IMR-90 (cell line): ENCODE data around the gene FOXF1.

Source experiments
- BHLHE40 ChIP-seq: fragments of 150-350 bp; IDR thresholded peaks from 2 replicates; pipeline ENCODE4 v1.6.1; 2016; ENCODE audit warnings: mild to moderate bottlenecking, low read depth, low read length
- CTCF ChIP-seq: conservative IDR thresholded peaks from 2 replicates; pipeline ENCODE4 v1.5.1; 2012; ENCODE audit warnings: mild to moderate bottlenecking, low read depth, low read length, improper control_type of control experiment
- MAFK ChIP-seq: IDR thresholded peaks from 2 replicates; pipeline ENCODE4 v1.6.1; 2012; ENCODE audit warnings: low read depth, low read length, improper control_type of control experiment
- MAZ ChIP-seq: IDR thresholded peaks from 2 replicates; pipeline ENCODE4 v1.6.1; 2012; ENCODE audit warnings: low read depth, mild to moderate bottlenecking, low read length, improper control_type of control experiment, moderate library complexity, borderline replicate concordance
- MXI1 ChIP-seq: IDR thresholded peaks from 2 replicates; pipeline ENCODE4 v1.6.1; 2012; ENCODE audit warnings: low read depth, mild to moderate bottlenecking, low read length, moderate library complexity, borderline replicate concordance
- NFE2L2 ChIP-seq: fragments of 150-350 bp; IDR thresholded peaks from 2 replicates; pipeline ENCODE4 v1.6.1; 2016; ENCODE audit warnings: low read depth, mild to moderate bottlenecking, low read length
- POLR2A ChIP-seq: IDR thresholded peaks from 2 replicates; pipeline ENCODE4 v1.6.1; 2012; ENCODE audit warnings: mild to moderate bottlenecking, low read depth, low read length
- RAD21 ChIP-seq: IDR thresholded peaks from 2 replicates; pipeline ENCODE4 v1.6.1; 2012; ENCODE audit warnings: low read length, improper control_type of control experiment
- RCOR1 ChIP-seq: IDR thresholded peaks from 2 replicates; pipeline ENCODE4 v1.6.1; 2012; ENCODE audit warnings: mild to moderate bottlenecking, low read length, improper control_type of control experiment; ENCODE audit not compliant: insufficient replicate concordance
- RFX5 ChIP-seq: IDR thresholded peaks from 2 replicates; pipeline ENCODE4 v1.8.0; 2012; ENCODE audit warnings: low read depth, mild to moderate bottlenecking, low read length, moderate library complexity
- TF ChIP-seq, protein P1 (sequence below): fragments of 150-350 bp; IDR thresholded peaks from 2 replicates; pipeline ENCODE4 v1.6.1; 2017; ENCODE audit warnings: mild to moderate bottlenecking, antibody characterized with exemption, low read length, low read depth

DNA sequence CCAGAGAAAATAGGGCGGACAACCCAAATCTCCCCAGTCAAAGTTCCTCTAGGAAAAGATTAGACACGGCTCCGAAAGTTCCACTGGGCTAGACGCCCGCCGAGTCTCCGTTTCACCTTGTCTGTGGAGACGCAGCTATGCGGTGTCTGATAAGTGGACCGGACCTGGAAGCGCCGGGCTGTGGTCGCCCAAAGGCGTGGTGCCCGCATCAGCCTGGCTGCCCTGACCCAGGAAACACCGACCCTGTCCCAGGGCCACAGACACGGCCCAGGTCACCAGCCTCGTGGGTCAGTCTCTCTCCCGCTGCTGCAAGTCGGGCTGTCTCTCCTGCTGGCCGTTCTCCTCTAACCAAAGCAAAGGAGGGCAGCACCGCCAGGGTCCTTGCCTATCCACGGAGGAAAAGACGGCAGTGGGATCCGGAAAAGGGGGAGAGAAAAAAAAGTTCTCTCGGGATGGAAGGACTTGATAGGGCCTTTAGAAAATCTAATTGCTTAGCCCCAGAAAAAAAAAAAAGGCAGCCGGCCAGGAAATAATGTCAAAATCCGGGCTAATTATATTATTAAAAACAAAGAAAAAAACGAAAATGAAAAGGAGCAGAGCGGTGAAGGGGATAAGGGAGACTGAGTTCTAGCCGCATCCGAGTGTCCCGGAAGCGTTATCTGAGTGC lies 13.9 kb upstream of the FOXF1 start:
- TF ChIP-seq RFX5 (no peak), CTCF (no peak), RAD21 (no peak), POLR2A (no peak), BHLHE40 (no peak), MXI1 (no peak), MAZ (no peak), RCOR1 (no peak), NFE2L2 (no peak), MAFK (no peak)
- TF ChIP-seq, protein P1, sequence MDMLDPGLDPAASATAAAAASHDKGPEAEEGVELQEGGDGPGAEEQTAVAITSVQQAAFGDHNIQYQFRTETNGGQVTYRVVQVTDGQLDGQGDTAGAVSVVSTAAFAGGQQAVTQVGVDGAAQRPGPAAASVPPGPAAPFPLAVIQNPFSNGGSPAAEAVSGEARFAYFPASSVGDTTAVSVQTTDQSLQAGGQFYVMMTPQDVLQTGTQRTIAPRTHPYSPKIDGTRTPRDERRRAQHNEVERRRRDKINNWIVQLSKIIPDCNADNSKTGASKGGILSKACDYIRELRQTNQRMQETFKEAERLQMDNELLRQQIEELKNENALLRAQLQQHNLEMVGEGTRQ = no peak
